PC-3 (cell line): ENCODE data around the gene SLC22A17.

Experiments used
- EZH2phosphoT487 ChIP-seq: fragments of 300-600 bp; sonication (generic); IDR thresholded peaks from 2 replicates; pipeline ENCODE4 v1.6.1; 2018; ENCODE audit warnings: mild to moderate bottlenecking, antibody characterized with exemption, low read length, borderline replicate concordance
- TF ChIP-seq, protein P1 (sequence below): fragments of 300-600 bp; sonication (generic); conservative IDR thresholded peaks from 2 replicates; pipeline ENCODE4 v1.5.1; 2017; ENCODE audit warnings: antibody characterized with exemption, low read depth, mild to moderate bottlenecking, low read length

DNA sequence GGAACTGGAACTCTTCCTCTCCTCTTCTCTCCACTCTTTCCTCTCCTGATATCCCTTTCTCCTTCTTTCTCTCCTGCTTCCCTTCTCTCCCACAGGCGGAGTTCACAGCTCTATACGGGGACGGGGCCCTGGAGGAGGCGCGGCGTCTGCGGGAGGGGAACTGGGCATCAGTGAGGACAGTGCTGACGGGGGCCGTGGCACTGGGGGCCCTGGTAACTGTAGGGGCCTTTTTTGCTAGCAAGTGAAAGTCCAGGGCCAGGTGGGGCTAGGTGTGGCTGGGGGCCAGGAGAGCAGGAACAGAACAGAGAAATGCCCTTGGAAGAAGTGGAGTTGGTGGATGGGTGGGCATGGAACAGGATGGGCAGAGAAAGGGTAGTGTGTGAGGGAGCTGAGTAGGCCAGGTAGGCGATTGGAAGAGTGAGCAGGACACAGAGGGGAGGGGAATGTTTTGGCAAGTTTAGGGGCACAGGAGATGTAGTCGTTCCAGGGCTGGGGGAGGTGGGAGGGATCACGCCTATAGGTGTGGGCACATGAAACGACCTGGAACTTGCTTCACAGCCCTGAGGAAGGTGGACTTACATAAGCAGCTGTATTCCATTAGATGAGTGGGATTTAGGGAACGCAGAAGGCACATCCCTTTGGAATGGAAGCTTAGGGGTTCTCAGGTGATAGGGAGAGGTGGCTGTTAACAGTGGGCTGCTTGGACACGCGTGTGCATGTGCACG lies 43.8 kb downstream of the SLC22A17 start:
- TF ChIP-seq, protein P1, sequence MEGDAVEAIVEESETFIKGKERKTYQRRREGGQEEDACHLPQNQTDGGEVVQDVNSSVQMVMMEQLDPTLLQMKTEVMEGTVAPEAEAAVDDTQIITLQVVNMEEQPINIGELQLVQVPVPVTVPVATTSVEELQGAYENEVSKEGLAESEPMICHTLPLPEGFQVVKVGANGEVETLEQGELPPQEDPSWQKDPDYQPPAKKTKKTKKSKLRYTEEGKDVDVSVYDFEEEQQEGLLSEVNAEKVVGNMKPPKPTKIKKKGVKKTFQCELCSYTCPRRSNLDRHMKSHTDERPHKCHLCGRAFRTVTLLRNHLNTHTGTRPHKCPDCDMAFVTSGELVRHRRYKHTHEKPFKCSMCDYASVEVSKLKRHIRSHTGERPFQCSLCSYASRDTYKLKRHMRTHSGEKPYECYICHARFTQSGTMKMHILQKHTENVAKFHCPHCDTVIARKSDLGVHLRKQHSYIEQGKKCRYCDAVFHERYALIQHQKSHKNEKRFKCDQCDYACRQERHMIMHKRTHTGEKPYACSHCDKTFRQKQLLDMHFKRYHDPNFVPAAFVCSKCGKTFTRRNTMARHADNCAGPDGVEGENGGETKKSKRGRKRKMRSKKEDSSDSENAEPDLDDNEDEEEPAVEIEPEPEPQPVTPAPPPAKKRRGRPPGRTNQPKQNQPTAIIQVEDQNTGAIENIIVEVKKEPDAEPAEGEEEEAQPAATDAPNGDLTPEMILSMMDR = no peak
- TF ChIP-seq EZH2phosphoT487 = no peak
